Occipital lobe (tissue), 2 donors: ENCODE measurements around the gene ELK3. TPM values are rescaled to one million over a fixed set of nuclear protein-coding genes. Genes with fewer than 3 reads are reported as not detected.

Experiments used
- DNase-seq: peaks from one replicate; lab custom pipeline; 2025; lab: John Stamatoyannopoulos, UW
- total RNA-seq: library from RNA; depleted of rRNA; stranded (reverse); fragments of >200 nt; gene quantifications from one replicate; pipeline ENCODE4 v1.2.3, GENCODE V29; 2014

ELK3 gene
- total RNA-seq, 1 donor from 2014 or later = 1.9 TPM

DNA sequence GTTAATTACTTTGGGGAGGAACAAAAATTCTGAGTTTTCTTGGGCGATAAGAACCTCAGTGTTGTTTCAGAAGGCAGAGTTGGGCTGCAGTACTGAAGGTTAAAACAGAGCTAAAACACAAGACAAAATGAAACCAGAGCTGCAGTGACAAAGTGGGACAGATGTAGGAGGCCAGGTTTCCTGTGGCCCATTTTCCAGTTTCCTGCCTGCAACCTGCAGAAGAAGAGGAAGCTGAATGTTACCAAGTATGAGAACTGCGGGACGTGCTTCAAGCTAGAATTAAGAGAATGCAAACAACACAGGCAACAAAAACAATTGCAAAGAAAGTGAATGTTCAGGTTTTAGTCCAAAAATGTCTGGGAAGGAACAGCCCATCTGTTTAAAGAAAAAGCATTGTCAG, 17.8 kb downstream of the ELK3 start:
- no peak for DNase-seq

DNA sequence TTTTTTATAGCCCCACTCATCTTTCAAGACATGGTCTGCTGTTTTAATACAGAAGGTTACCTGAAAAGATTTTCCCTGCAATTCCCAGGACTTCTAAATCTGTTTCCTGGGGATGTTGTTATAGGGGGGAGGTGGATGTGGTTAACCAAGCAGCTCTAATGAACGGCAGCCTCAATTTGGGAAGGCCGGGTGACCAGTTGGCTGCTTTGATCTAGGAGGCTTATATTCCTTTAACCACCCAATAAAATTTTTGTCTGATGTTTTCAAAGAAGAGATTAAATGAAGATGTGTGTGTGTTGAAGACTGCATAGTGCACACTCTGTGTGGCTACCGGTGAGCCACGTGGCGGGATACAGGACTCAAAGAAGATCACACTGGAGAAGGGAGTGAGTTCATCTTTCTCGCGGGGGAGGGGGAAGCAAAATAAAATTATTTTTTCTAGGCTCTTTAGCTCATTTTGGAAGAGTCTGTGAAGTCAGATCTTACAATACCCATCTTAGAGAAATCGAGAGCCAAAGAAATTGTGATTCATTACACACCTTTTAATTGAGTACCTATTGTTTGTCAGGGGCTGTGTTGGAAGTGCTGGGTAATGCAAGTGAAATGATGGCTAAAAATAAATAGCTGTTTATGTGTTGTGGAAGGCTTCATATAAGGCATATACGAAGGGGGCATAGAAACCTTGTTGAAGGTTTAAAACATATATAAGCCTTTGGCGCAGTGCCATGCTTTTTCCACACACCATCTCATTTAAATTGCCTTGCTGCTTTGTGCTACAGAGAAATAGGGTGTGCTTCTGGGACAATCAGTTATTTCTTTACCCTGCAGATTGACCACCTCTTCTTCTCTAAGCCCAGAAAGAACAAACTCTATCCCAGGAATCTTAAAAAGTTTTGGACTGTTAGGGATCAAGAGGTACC, 18.5 kb downstream of the ELK3 start:
- DNase-seq = no peak

DNA sequence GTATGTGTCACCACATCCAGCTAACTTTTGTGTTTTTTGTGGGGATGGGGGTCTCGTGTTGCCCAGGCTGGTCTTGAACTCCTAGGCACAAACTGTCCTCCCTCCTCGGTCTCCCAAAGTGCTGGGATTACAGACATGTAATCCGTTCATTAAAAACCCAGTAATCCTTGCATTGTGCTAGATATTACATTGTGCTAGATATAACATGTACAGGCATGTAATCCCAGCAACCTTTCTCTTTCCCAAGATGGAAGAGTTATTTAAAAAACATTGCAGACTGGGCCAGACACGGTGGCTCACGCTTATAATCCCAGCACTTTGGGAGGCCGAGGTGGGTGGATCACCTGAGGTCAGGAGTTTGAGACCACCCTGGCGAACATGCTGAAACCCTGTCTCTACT, 19.7 kb downstream of the ELK3 start:
- DNase-seq = no peak

GRCh38 chr12:96215919-96216273, 21.7 kb downstream of the ELK3 start:
- no peak for DNase-seq

GRCh38 chr12:96218989-96219678, 25.0 kb downstream of the ELK3 start:
- no peak for DNase-seq

DNA sequence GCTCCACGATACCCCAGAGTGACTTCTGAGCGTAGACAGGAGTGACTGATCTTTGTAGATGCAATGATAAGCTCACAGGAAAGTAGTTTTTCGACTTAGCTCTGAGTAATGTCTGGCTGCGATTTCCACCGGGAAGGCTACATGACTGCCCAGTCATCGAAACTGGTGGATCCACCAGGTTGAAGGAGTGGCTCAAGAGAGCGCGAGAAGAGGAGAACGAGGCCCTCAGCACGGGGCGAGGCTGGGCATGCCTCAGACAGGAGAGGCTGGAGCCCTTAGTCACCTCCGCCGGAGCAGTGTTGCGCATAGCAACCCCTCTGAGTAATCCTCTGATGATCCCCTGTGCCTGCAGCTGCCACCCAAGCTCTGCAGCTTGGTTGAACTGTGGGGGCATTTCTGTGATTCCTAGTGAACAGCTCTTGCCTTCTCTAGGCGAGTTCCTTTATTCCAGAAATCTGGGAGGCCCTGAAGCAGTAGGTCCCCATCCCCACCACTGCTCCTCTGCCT, 25.6 kb downstream of the ELK3 start:
- DNase-seq = no peak

DNA sequence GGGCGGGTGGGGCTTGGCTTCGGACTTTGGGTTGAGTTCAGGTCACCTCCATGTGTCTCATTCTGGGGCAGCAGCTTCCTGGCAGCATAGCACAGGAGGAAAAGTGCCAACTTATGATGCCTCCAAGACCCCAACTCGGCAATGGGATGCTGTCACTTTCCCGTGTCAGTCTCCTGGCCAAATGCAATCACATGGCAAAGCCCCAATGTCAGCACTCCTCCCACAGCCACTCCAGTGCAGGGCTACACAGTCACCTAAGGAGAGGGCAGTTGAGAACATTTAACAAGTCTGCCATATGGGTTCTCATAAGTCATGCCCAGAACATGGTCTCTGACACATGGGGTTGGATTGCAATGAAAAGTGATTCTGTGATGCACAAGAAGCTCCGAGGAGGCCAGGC, 26.7 kb downstream of the ELK3 start:
- DNase-seq = no peak

DNA sequence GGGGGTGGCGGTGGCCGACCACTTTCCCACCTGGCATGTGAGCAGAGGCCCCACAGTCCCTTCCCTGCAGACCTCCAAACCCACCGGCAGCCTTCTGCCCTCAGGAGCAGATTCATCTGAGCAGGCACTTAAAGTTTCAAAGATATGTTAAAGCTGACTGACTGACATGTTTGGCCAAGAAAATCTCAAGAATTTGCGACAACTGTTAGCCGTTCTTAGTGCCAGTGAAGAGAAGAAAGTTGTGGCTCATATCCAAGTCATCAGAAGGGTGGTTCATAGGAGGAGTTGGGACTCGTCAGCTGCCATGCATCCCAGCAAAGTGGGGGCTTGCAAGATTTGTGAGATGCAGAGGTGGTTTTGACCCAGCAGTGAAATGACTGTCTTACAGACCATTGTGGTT, 27.2 kb downstream of the ELK3 start:
- DNase-seq = no peak

GRCh38 chr12:96223411-96224218, 29.4 kb downstream of the ELK3 start:
- DNase-seq = no peak

- DNase-seq = no peak
Measured at GRCh38 chr12:96224219-96224615, 30.0 kb downstream of the ELK3 start.

DNA sequence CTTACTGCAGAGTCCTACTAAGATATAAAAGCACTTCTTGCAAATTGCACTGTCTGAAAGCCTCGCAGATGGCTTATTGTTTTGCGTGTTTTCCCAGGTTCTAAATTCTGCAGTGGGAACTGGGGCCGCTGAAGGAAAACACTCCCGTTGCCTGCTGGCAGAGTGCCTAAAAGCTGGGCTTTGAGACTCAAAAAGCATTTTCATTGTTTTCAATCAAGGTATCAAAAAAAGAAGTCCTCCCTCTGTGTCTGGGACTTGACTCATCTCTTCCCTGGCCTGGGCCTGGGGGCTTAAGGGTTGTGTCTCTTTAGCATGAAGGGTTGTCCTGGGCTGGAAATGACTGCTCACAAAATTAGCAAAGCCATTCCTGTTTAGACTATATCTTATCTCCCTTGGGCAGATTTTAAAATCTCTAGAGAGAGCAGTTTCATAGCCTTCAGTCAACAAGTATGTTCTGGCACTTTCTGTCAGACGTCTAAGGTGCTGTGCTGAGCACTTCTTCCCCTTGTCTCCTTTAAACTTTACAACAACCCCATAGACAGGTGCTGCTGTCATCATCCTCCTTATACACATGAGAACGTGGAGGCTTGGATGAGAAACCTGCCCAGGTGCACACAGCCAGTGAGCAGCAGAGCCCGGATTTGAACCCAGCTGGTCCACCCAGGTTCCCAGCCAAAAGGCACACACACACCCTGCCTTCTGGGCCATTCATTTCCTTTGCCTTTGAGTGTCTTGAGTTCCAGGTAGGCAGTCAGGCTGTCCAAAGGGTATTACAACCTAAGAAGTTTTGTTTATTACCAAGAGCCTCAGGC, 31.1 kb downstream of the ELK3 start:
- no peak for DNase-seq

DNA sequence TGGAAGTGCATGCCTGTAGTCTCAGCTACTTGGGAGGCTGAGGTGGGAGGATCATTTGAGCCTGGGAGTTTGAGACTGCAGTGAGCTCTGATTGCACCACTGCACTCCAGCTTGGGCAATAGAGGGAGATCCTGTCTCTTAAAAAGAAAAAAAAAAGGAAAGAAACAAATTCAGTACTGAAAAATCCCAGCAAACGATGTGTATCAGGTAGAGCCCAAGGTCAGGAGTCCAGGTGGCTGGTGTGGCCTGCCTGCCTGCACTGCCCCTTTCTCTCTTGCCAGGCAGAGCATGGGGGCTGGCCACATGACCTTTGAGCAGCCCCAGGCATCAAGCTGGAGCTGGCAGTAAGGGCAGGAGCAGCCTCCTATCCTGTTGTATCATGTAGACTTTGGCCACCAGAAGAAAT, 31.8 kb downstream of the ELK3 start:
- no peak for DNase-seq

DNA sequence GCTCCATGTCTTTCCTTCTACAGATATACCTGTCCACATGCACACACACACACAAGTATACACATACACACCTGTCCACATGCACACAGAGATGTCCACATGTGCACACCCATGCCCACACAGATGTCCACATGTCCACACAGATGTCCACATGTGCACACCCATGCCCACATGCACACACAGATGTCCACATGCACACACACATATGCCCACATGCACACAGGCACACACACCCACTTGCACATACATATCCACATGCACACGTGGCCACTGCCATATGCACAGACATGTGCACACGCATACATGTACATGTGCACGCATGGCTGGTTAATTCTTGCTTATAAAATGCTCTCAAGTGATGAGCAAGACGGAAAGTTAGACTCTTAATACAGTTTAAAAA, 32.2 kb downstream of the ELK3 start:
- no peak for DNase-seq

- no peak for DNase-seq
Measured at GRCh38 chr12:96226801-96227348, 32.7 kb downstream of the ELK3 start.

DNA sequence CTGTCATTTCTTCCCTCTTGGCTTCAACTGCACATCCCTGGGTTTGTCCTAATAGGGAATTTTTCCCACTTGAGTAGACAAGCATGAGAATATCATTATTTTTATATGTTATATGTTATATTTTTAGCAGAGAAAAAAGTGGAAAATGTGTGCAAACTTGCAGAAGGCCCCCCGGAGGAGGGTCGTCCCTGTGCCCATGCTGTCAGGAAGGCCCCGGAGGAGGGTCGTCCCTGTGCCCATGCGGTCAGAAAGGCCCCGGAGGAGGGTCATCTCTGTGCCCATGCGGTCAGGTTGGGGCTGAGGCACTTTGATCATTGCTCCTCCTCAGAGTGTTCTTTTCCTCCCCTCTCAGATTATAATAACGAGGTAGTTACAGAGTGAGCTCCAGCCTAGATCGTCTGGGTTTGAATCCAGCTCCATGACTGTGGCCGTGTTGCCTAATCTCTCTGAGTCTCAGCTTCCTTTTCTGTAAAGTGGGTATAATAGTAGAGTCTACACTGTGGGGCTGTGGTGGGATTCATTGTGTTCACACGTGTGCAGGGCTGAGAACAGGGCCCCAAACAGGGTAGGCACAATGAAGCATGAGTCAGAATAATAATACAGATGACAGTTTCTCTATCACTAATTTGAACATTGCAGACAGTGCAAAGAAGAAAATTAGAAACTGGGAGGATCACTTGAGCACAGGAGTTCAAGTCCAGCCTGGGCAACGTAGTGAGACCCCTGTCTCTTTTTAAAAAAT, 33.4 kb downstream of the ELK3 start:
- no peak for DNase-seq

DNA sequence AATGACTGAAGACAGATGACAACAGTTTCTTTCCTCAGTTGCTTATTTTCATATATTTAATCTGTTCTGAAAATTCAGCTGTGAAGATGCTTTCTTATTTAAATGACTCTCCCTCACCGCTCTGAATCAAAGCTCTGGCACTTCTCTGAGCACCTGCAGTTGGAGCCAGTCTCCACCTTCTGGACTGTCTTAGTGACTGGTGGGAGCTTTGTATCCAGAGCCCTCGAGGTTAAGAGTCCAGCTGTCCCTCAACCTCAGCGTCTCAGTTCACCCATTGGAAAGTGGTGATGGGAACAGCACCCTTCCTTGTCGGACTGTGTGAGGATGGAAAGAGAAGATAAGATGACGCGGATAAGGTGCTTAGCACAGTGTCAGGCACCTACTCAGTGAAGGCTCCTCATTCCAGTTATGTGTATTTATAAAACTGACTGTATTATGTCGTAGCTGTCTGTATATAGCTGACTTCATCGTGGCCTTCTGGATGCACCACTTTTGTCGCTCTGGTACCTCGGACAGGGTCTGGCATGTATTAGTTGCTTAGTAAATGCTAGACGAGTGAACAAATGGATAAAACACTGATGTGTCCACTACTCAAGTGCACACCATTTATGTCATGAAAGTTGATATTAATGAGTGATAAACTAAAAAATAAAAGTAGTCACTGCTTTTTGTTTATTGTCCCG, 34.5 kb downstream of the ELK3 start:
- no peak for DNase-seq

DNA sequence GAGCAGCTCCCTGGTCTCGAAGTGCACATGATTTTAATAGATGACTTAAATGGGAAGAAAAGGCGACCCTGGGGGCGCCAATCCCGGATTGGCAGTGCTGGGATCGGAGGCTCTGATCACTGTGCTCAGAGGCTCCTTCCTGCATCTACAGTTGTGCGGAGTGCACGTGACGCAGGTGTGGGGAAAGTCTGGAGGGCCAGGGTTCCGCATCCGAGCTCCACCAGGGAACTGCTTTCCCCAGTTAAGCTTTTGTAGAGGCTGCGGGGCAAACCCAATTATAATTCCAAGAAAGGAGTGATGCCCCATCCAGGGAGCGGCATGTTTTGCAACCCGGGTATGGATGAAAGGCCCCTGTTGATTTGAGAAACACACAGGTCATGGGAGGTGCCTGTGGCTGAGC, 36.5 kb downstream of the ELK3 start:
- DNase-seq = no peak

GRCh38 chr12:96233168-96233567, 39.0 kb downstream of the ELK3 start:
- no peak for DNase-seq

DNA sequence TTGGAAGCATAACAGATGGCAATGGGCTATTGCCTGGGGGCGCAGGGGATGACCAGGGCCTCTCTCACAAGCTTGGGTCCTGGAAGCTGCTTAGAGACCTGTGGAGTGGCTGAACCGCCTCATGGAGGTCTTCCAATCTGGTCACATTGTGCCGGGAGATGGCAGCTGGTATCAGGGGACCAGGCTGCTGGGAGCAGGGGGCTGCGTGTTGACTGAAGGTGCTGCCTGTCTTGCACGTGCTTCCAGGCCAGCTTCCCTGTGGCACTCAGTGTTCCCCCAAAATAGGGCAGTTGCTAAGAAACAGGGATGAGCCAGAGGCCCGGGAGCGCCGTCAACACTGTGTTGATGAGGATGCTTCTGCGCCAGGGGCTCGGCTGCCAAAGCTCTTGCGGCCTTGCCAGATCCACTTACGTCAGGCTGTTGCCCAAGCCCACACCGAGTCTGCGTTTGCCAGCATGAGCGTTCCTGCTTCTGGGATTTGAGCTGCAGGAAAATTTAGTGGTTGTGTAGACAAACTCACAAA, 39.8 kb downstream of the ELK3 start:
- DNase-seq = peak; percentile 95
